K562 (cell line): ENCODE measurements around the gene JUND. TPM values are rescaled to one million over a fixed set of nuclear protein-coding genes. Genes with fewer than 3 reads are reported as not detected.

Source experiments
- ATAC-seq: fragments of 200-7000 bp; cut with Tn5 transposase; 3 replicates; pipeline ENCODE4 v1.9.1; 2020; ENCODE audit warnings: moderate library complexity
- BruUV-seq: library from RNA; stranded (reverse); fragments of 400-500 nt; replicated peaks from 2 replicates; lab custom pipeline; 2021; lab: Mats Ljungman, UMichigan
- CTCF ChIA-PET: fragments of 300-600 bp; formaldehyde crosslinking; extraction: SDS; loops from one replicate; lab custom pipeline; 2021; ENCODE audit warnings: low intra/inter-chr PET ratio; lab: Yijun Ruan, JAX
- POLR2A ChIA-PET: fragments of 300-600, 350-650 bp; sonication (Branson Sonifier 250); formaldehyde crosslinking; extraction: SDS; loops from one replicate; lab custom pipeline; 2021; ENCODE audit warnings: antibody characterized with exemption, inconsistent platforms; lab: Yijun Ruan, JAX
- DNase-seq, 4 experiments: peaks; one replicate each; pipeline versions ENCODE4 v3.0.0 to v3.0.0-alpha.2; 2011 to 2018; ENCODE audit warnings: low spot score in 3 of 4, mixed read lengths in 3 of 4; ENCODE audit errors: extremely low read depth in 1 of 4
- FAIRE-seq: peaks from 2 replicates; lab custom pipeline; 2011; peaks lifted over from hg19 to GRCh38; lab: Jason Lieb, UNC
- H2AFZ ChIP-seq: 2 replicates; pipeline ENCODE4 v1.6.0; 2011; ENCODE audit warnings: low read depth, low read length, control low read depth, inconsistent platforms
- H3K27ac ChIP-seq: fragments of 200-600 bp; 3 replicates; pipeline ENCODE4 v1.8.0; 2011; ENCODE audit warnings: low read depth, mild to moderate bottlenecking, control low read depth, inconsistent platforms, low read length, moderate library complexity, mixed read lengths; ENCODE audit errors: extremely low read depth
- H3K27me3 ChIP-seq, 2 experiments: fragments of 300-600 bp in 1 of 2; 2 replicates in 1 of 2; 3 replicates in 1 of 2; pipeline versions ENCODE4 v1.6.0 to v1.8.0; 2011; ENCODE audit warnings: inconsistent platforms in 2 of 2, low read length in 2 of 2, mild to moderate bottlenecking in 1 of 2, mixed read lengths in 1 of 2, moderate library complexity in 1 of 2; ENCODE audit not compliant: control insufficient read depth in 2 of 2, insufficient read depth in 2 of 2
- H3K36me3 ChIP-seq: fragments of 300-600 bp; 3 replicates; pipeline ENCODE4 v1.8.0; 2011; ENCODE audit warnings: mild to moderate bottlenecking, low read length, inconsistent platforms; ENCODE audit not compliant: control insufficient read depth, insufficient read depth
- H3K4me1 ChIP-seq, 2 experiments: fragments of 200-600 bp in 1 of 2; replicated peaks in 1 of 2; 2 replicates in 1 of 2; 3 replicates in 1 of 2; pipeline versions ENCODE4 v1.5.1 to v1.8.0; 2011; ENCODE audit warnings: inconsistent platforms in 2 of 2, low read length in 2 of 2, mild to moderate bottlenecking in 1 of 2, mixed read lengths in 1 of 2, moderate library complexity in 1 of 2; ENCODE audit not compliant: control insufficient read depth in 2 of 2, insufficient read depth in 2 of 2
- H3K4me2 ChIP-seq: 2 replicates; pipeline ENCODE4 v1.6.1; 2011; ENCODE audit warnings: low read length, control low read depth, inconsistent platforms, mixed read lengths; ENCODE audit not compliant: insufficient read depth
- H3K4me3 ChIP-seq: fragments of 200-600 bp; sonication (generic), shearing (Covaris generic); 2 replicates; pipeline ENCODE4 v1.5.1; 2016; ENCODE audit warnings: control low read depth, inconsistent platforms
- H3K79me2 ChIP-seq: fragments of 200-600 bp; 3 replicates; pipeline ENCODE4 v1.8.0; 2011; ENCODE audit warnings: low read length, inconsistent platforms; ENCODE audit not compliant: control insufficient read depth, insufficient read depth
- H3K9ac ChIP-seq, 2 experiments: 2 replicates each; pipeline versions ENCODE4 v1.6.0 to v1.6.1; 2011; ENCODE audit warnings: low read depth in 2 of 2, low read length in 2 of 2, control low read depth in 1 of 2, inconsistent platforms in 1 of 2, mild to moderate bottlenecking in 1 of 2, mixed read lengths in 1 of 2; ENCODE audit not compliant: insufficient read depth in 1 of 2
- H3K9me1 ChIP-seq: one replicate; pipeline ENCODE4 v1.6.0; 2011; ENCODE audit warnings: inconsistent platforms, mild to moderate bottlenecking, low read length, moderate library complexity; ENCODE audit not compliant: control insufficient read depth, insufficient read depth
- H3K9me3 ChIP-seq: replicated peaks from 2 replicates; pipeline ENCODE4 v1.5.1; 2011; ENCODE audit warnings: low read depth, low read length, inconsistent platforms; ENCODE audit not compliant: control insufficient read depth, insufficient read depth
- H4K20me1 ChIP-seq: replicated peaks from 2 replicates; pipeline ENCODE4 v1.6.1; 2011; ENCODE audit warnings: low read length, inconsistent platforms, mixed read lengths; ENCODE audit not compliant: control insufficient read depth, insufficient read depth
- BRCA1 ChIP-seq, 2 experiments: fragments of 450-650 bp in 1 of 2; sonication (generic) in 1 of 2; formaldehyde crosslinking in 1 of 2; IDR thresholded peaks; 2 replicates each; pipeline versions ENCODE4 v1.5.0 to v1.6.1; 2017 to 2020; ENCODE audit warnings: mild to moderate bottlenecking in 1 of 2, missing genetic modification reagents in 1 of 2
- EZH2 ChIP-seq: IDR thresholded peaks from 2 replicates; pipeline ENCODE4 v1.6.1; 2012; ENCODE audit warnings: low read depth, mild to moderate bottlenecking, inconsistent platforms, low read length, borderline replicate concordance
- HDAC6 ChIP-seq: IDR thresholded peaks from 2 replicates; pipeline ENCODE4 v1.6.1; 2012; ENCODE audit warnings: low read depth, mild to moderate bottlenecking, control low read depth, inconsistent platforms, low read length, moderate library complexity
- MTA1 ChIP-seq: fragments of 450-650 bp; IDR thresholded peaks from 2 replicates; pipeline ENCODE4 v1.6.1; 2017; ENCODE audit warnings: borderline replicate concordance
- NFRKB ChIP-seq: fragments of 450-650 bp; IDR thresholded peaks from 2 replicates; pipeline ENCODE4 v1.6.1; 2016; ENCODE audit warnings: low read depth
- PCBP2 ChIP-seq: fragments of 200-400 bp; formaldehyde crosslinking; IDR thresholded peaks from 2 replicates; pipeline ENCODE4 v1.6.1; 2018; ENCODE audit warnings: low read length, low read depth, mild to moderate bottlenecking, moderate library complexity; ENCODE audit not compliant: poor library complexity, severe bottlenecking
- TARDBP ChIP-seq: fragments of 450-650 bp; IDR thresholded peaks from 2 replicates; pipeline ENCODE4 v1.6.1; 2016
- XRCC4 ChIP-seq: IDR thresholded peaks from one replicate; pipeline ENCODE4 v1.6.1; 2011; ENCODE audit not compliant: insufficient read depth, insufficient read length; ENCODE audit errors: extremely low read depth
- ZNF3 ChIP-seq: fragments of 250-450 bp; sonication (Bioruptor Pico); IDR thresholded peaks from 2 replicates; pipeline ENCODE4 v1.5.0; 2021; ENCODE audit warnings: mild to moderate bottlenecking, moderate library complexity
- ZNF589 ChIP-seq: fragments of 200-800 bp; sonication (Bioruptor generic); IDR thresholded peaks from 2 replicates; pipeline ENCODE4 v1.6.1; 2016; ENCODE audit warnings: low read depth, missing genetic modification characterization, missing compliant biosample characterization
- ZNF764 ChIP-seq: fragments of 250-450 bp; sonication (Bioruptor Pico); IDR thresholded peaks from 2 replicates; pipeline ENCODE4 v1.4.0; 2020; ENCODE audit warnings: low read depth, mild to moderate bottlenecking, moderate library complexity
- WGBS: fragments of 100-300 bp; shearing (Covaris generic); methylation state at CpG from one replicate; pipeline ENCODE4 v1.1.6; 2016; ENCODE audit warnings: low coverage, mixed read lengths; ENCODE audit not compliant: insufficient coverage; ENCODE audit errors: missing lambda C conversion rate; 5-methylcytosine and 5-hydroxymethylcytosine counted together
- in situ Hi-C: fragments of 300-500 bp; cut with MboI; formaldehyde crosslinking; loops from 4 replicates; pipeline ENCODE4 v1.15.0; 2018; ENCODE audit warnings: inconsistent platforms, mixed read lengths
- intact Hi-C: fragments of 100-400 bp; cut with micrococcal nuclease; formaldehyde crosslinking; loops from 2 replicates; pipeline ENCODE4 v1.14.2; 2022
- polyA plus RNA-seq, 8 experiments: library from polyadenylated mRNA; depleted of rRNA in 4 of 8; stranded (reverse) in 5 of 8; unstranded in 3 of 8; fragments of >200 nt; fragmentation: Nextera tagmentation in 2 of 8; fragmentation: Illumina TruSeq in 1 of 8; extraction: Ambion mirVana in 2 of 8; extraction: Trizol in 1 of 8; gene quantifications; 2 replicates each; pipeline versions ENCODE4 v1.2.1 to v1.2.3, GENCODE V29; 2011 to 2014; ENCODE audit warnings: inconsistent platforms in 1 of 8, missing spikeins in 1 of 8
- total RNA-seq, 7 experiments: library from RNA; depleted of rRNA in 6 of 7; stranded (reverse); fragments of >200 nt in 6 of 7; fragmentation: Illumina TruSeq in 2 of 7; extraction: Trizol in 2 of 7; gene quantifications; 2 replicates each; pipeline versions ENCODE4 v1.2.1 to v1.2.3, GENCODE V29; 2011 to 2021; ENCODE audit warnings: low replicate concordance in 1 of 7
- TF ChIP-seq, protein P1 (sequence below): sonication (generic); formaldehyde crosslinking; IDR thresholded peaks from 2 replicates; pipeline ENCODE4 v1.8.0; 2023; ENCODE audit warnings: mild to moderate bottlenecking, missing genetic modification reagents
- TF ChIP-seq, protein P2 (sequence below): sonication (generic); formaldehyde crosslinking; IDR thresholded peaks from 2 replicates; pipeline ENCODE4 v1.9.0; 2022; ENCODE audit warnings: mild to moderate bottlenecking, missing genetic modification reagents
- TF ChIP-seq, protein P3 (sequence below): IDR thresholded peaks from 2 replicates; pipeline ENCODE4 v1.6.1; 2014; ENCODE audit warnings: antibody characterized with exemption

The JUND gene
- total and polyA plus RNA-seq, 9 of the 15 experiments (the other 6 are each of a cell fraction or from before 2014, with no cell fraction given) = 6.4 to 286 (median 42.3) TPM

DNA sequence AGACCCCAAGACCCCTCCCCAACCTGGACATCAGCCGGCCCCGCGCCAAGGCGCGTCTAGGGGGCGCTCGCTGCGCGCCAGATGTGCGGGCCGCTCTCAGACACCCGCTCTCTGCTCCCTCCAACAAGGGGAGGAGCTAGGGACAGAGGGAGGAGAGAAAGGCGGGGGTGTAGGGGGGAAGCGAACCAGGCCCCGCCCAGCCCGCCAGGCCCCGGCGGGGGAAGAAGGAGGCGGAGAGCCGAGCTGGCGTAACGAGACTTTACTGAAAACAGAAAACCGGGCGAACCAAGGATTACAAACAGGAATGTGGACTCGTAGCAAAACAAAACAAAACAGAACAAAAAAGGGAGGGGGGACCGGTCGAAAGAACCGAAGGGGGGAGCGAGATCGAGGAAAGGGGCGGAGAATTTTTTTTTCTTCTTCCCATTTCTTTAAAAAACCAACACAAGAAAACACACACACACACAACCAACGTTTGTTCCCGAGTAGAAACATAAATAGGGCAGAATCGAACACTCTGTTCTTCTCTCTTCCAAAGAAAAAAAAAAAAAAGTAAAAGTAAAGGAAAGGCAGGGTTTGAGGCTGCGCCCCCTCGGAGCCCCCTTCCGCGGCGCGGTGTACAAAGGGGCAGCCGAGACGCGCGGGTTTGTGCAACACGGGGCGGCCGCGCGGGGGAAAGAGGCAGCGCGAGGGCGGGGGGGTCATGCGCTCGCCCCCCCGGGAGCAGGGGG, 1.7 kb downstream of the JUND start:
- H3K4me3 ChIP-seq = peak overlapping the region; percentile 100
- in situ Hi-C loops (loop anchor here (5.0 kb wide), 1 partner anchor 43 kb away; the partner anchor contains the start of gene LSM4), intact Hi-C loops (loop anchor here (1.0 to 2.0 kb wide), 3 partner anchors 25 to 135 kb away; partner anchors contain the start of gene LSM4)
- H3K4me1 ChIP-seq = peaks cover 26 to 64% of the 10 kb centered on the region in 2 experiments
- no peak overlapping the region for H2AFZ ChIP-seq
- peak; percentile 85 to 97 (median 90) for DNase-seq
- H4K20me1 ChIP-seq = peaks cover 26% of the 10 kb centered on the region
- peaks cover 47% of the 10 kb centered on the region for H3K79me2 ChIP-seq
- ChIA-PET POLR2A (interaction anchor here (0.5 to 8.5 kb wide), 45 partner anchors 11 to 530 kb away, joined by 3 to 122 read pairs (median 7); partner anchors contain the start of genes GDF15, LSM4, MPV17L2 and PGPEP1), CTCF (interaction anchor here (0.6 to 2.2 kb wide), 4 partner anchors 44 to 80 kb away, joined by 3 to 11 read pairs (median 5); no protein-coding TSS in a partner anchor)
- no peaks in the 10 kb centered on the region for H3K27me3 ChIP-seq
- peak overlapping the region; percentile 99 for H3K4me2 ChIP-seq
- H3K27ac ChIP-seq = peak overlapping the region; percentile 99
- H3K9me1 ChIP-seq = peaks cover 15% of the 10 kb centered on the region
- BruUV-seq = TSS peak; percentile 62
- peak overlapping the region; percentile 99 to 100 for H3K9ac ChIP-seq
- ATAC-seq = peak; percentile 73
- FAIRE-seq = peak; percentile 86
- no peaks in the 10 kb centered on the region for H3K9me3 ChIP-seq
- H3K36me3 ChIP-seq = peaks cover 21% of the 10 kb centered on the region
- WGBS = under 1% methylated on average over 40 of the region's 55 CpGs
- TF ChIP-seq, protein P1, sequence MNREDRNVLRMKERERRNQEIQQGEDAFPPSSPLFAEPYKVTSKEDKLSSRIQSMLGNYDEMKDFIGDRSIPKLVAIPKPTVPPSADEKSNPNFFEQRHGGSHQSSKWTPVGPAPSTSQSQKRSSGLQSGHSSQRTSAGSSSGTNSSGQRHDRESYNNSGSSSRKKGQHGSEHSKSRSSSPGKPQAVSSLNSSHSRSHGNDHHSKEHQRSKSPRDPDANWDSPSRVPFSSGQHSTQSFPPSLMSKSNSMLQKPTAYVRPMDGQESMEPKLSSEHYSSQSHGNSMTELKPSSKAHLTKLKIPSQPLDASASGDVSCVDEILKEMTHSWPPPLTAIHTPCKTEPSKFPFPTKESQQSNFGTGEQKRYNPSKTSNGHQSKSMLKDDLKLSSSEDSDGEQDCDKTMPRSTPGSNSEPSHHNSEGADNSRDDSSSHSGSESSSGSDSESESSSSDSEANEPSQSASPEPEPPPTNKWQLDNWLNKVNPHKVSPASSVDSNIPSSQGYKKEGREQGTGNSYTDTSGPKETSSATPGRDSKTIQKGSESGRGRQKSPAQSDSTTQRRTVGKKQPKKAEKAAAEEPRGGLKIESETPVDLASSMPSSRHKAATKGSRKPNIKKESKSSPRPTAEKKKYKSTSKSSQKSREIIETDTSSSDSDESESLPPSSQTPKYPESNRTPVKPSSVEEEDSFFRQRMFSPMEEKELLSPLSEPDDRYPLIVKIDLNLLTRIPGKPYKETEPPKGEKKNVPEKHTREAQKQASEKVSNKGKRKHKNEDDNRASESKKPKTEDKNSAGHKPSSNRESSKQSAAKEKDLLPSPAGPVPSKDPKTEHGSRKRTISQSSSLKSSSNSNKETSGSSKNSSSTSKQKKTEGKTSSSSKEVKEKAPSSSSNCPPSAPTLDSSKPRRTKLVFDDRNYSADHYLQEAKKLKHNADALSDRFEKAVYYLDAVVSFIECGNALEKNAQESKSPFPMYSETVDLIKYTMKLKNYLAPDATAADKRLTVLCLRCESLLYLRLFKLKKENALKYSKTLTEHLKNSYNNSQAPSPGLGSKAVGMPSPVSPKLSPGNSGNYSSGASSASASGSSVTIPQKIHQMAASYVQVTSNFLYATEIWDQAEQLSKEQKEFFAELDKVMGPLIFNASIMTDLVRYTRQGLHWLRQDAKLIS (CRISPR knock-in tag) = no peak; the same call in 1 of the 2 replicates
- TF ChIP-seq XRCC4 = no peak
- TF ChIP-seq NFRKB = peak; percentile 83; the same call in 1 of the 2 replicates
- TF ChIP-seq TARDBP = no peak
- TF ChIP-seq PCBP2 = peak; percentile 72
- TF ChIP-seq, protein P2, sequence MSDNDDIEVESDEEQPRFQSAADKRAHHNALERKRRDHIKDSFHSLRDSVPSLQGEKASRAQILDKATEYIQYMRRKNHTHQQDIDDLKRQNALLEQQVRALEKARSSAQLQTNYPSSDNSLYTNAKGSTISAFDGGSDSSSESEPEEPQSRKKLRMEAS (CRISPR knock-in tag) = no peak
- TF ChIP-seq HDAC6 = no peak
- TF ChIP-seq ZNF589 (CRISPR knock-in tag) = no peak
- no peak for TF ChIP-seq ZNF3 (CRISPR knock-in tag)
- TF ChIP-seq, protein P3, sequence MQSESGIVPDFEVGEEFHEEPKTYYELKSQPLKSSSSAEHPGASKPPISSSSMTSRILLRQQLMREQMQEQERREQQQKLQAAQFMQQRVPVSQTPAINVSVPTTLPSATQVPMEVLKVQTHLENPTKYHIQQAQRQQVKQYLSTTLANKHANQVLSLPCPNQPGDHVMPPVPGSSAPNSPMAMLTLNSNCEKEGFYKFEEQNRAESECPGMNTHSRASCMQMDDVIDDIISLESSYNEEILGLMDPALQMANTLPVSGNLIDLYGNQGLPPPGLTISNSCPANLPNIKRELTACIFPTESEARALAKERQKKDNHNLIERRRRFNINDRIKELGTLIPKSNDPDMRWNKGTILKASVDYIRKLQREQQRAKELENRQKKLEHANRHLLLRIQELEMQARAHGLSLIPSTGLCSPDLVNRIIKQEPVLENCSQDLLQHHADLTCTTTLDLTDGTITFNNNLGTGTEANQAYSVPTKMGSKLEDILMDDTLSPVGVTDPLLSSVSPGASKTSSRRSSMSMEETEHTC = no peak
- TF ChIP-seq ZNF764 (CRISPR knock-in tag) = no peak
- no peak for TF ChIP-seq BRCA1 (IDR thresholded peaks at IDR 0.05)
- no peak for TF ChIP-seq BRCA1 (CRISPR knock-in tag; IDR thresholded peaks at IDR 0.05)
- no peak for TF ChIP-seq MTA1
- TF ChIP-seq EZH2 = no peak
